Measurements from ENCODE around the gene PATE2. TPM values are rescaled to one million over a fixed set of nuclear protein-coding genes. Genes with fewer than 3 reads are reported as not detected.

The PATE2 gene
- total and polyA plus RNA-seq, 2 donors (not counting 3 experiments of a cell fraction or from before 2014, with no cell fraction given) = 0.31 TPM; not detected in 1

DNA sequence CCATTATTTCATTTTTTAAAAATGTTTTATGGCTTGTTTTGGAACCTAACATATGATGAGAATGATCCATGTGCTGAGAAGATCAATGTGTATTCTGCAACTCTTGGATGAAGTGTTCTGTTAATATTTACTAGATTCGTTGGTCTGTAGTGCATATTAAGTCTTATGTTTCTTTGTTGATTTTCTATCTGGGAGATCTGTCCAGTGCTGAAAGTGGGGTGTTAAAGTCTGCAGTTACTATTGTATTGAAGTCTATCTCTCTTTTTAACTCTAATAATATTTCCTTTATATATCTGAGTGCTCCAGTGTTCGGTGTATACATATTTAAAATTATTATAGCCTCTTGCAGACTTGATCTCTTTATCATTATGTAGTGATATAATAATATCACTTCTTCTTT lies 21.2 kb upstream of the PATE2 start:
- Histone ChIP-seq H3K4me1 (ENCODE audit: control insufficient read depth, extremely low read depth, insufficient read depth, low read length) (no peaks in the 10 kb centered on the region), H4K20me1 (replicated peaks; ENCODE audit: control insufficient read depth, extremely low read depth, insufficient read depth, low read length) (no peaks in the 10 kb centered on the region), H3K4me3 (replicated peaks in 1 of 3; ENCODE audit: insufficient read depth in 1 of 3, low read depth in 1 of 3, low read length in 3 of 3) (no peak overlapping the region), H3K27ac (ENCODE audit: insufficient read depth, low read depth, low read length) (no peak overlapping the region), H3K9ac (replicated peaks; ENCODE audit: extremely low read depth, insufficient read depth, low read length) (no peak overlapping the region), H3K36me3 (ENCODE audit: control insufficient read depth in 2 of 2, extremely low read depth in 1 of 2, insufficient read depth in 2 of 2, low read length in 2 of 2) (no peaks in the 10 kb centered on the region), H3K9me1 (replicated peaks; ENCODE audit: control insufficient read depth, extremely low read depth, insufficient read depth, low read length) (no peaks in the 10 kb centered on the region), H3K4me2 (ENCODE audit: insufficient read depth, low read length) (no peak overlapping the region), H3K79me2 (ENCODE audit: control insufficient read depth, insufficient read depth, low read length) (no peaks in the 10 kb centered on the region), H3K27me3 (ENCODE audit: control insufficient read depth in 2 of 2, insufficient read depth in 2 of 2, low read length in 2 of 2) (no peaks in the 10 kb centered on the region), H2AFZ (ENCODE audit: low read depth, low read length) (no peak overlapping the region), H3K9me3 (replicated peaks; ENCODE audit: control insufficient read depth, insufficient read depth, low read length) (no peaks in the 10 kb centered on the region)
- DNase-seq (ENCODE audit: low read depth, low spot score) (no peak), FAIRE-seq (no peak)
- ChIA-PET CTCF (no interaction called here), POLR2A (no interaction called here)
- intact Hi-C loops (cut with micrococcal nuclease) (no loop called here), dilution Hi-C loops (cut with MboI; ENCODE audit: extremely low pct_ligation_motif_present, low sequenced_read_pairs) (no loop called here)
- TF ChIP-seq JUN (IDR thresholded peaks at IDR 0.05; ENCODE audit: borderline replicate concordance, insufficient read depth, insufficient read length, low read depth) (no peak), GATA2 (IDR thresholded peaks at IDR 0.05; ENCODE audit: insufficient read depth, insufficient read length, low read depth, low read length) (no peak), MYC (IDR thresholded peaks at IDR 0.05; ENCODE audit: low read depth, low read length) (no peak)
- TF ChIP-seq, protein P1, sequence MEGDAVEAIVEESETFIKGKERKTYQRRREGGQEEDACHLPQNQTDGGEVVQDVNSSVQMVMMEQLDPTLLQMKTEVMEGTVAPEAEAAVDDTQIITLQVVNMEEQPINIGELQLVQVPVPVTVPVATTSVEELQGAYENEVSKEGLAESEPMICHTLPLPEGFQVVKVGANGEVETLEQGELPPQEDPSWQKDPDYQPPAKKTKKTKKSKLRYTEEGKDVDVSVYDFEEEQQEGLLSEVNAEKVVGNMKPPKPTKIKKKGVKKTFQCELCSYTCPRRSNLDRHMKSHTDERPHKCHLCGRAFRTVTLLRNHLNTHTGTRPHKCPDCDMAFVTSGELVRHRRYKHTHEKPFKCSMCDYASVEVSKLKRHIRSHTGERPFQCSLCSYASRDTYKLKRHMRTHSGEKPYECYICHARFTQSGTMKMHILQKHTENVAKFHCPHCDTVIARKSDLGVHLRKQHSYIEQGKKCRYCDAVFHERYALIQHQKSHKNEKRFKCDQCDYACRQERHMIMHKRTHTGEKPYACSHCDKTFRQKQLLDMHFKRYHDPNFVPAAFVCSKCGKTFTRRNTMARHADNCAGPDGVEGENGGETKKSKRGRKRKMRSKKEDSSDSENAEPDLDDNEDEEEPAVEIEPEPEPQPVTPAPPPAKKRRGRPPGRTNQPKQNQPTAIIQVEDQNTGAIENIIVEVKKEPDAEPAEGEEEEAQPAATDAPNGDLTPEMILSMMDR (IDR thresholded peaks at IDR 0.05; ENCODE audit: extremely low read depth in 1 of 2, insufficient read depth in 1 of 2, low read depth in 1 of 2, low read length in 2 of 2) = no peak
- no TSS peak for BruUV-seq (replicated peaks)

DNA sequence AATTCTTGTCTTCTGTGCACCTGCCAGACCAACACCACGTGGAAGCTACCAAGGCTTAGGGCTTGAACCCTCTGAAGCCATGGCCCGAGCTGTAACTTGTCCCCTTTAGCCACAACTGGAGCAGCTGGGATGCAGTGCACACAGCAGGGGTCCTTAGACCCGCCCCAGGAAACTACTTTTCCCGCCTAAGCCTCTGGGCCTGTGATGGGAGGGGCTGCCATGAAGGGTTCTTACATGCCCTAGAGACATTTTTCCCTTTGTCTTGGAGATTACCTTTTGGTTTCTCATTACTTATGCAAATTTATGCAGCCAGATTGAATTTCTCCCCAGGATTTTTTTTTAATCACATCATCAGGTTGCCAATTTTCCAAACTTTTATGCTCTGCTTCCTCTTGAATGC lies 19.0 kb upstream of the PATE2 start:
- Histone ChIP-seq H3K4me2 (ENCODE audit: insufficient read depth, low read length) (no peak overlapping the region), H3K9ac (replicated peaks; ENCODE audit: extremely low read depth, insufficient read depth, low read length) (no peak overlapping the region), H4K20me1 (replicated peaks; ENCODE audit: control insufficient read depth, extremely low read depth, insufficient read depth, low read length) (no peaks in the 10 kb centered on the region), H3K4me3 (replicated peaks in 1 of 3; ENCODE audit: insufficient read depth in 1 of 3, low read depth in 1 of 3, low read length in 3 of 3) (no peak overlapping the region), H3K79me2 (ENCODE audit: control insufficient read depth, insufficient read depth, low read length) (no peaks in the 10 kb centered on the region), H3K9me3 (replicated peaks; ENCODE audit: control insufficient read depth, insufficient read depth, low read length) (no peaks in the 10 kb centered on the region), H3K4me1 (ENCODE audit: control insufficient read depth, extremely low read depth, insufficient read depth, low read length) (no peaks in the 10 kb centered on the region), H3K27me3 (ENCODE audit: control insufficient read depth in 2 of 2, insufficient read depth in 2 of 2, low read length in 2 of 2) (no peaks in the 10 kb centered on the region), H2AFZ (ENCODE audit: low read depth, low read length) (no peak overlapping the region), H3K36me3 (ENCODE audit: control insufficient read depth in 2 of 2, extremely low read depth in 1 of 2, insufficient read depth in 2 of 2, low read length in 2 of 2) (no peaks in the 10 kb centered on the region), H3K27ac (ENCODE audit: insufficient read depth, low read depth, low read length) (no peak overlapping the region), H3K9me1 (replicated peaks; ENCODE audit: control insufficient read depth, extremely low read depth, insufficient read depth, low read length) (no peaks in the 10 kb centered on the region)
- BruUV-seq (replicated peaks) = no TSS peak
- dilution Hi-C loops (cut with MboI; ENCODE audit: extremely low pct_ligation_motif_present, low sequenced_read_pairs) (no loop called here), intact Hi-C loops (cut with micrococcal nuclease) (no loop called here)
- TF ChIP-seq, protein P2, sequence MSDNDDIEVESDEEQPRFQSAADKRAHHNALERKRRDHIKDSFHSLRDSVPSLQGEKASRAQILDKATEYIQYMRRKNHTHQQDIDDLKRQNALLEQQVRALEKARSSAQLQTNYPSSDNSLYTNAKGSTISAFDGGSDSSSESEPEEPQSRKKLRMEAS (IDR thresholded peaks at IDR 0.05; ENCODE audit: insufficient read depth, insufficient read length) = no peak
- TF ChIP-seq EZH2 (IDR thresholded peaks at IDR 0.05; ENCODE audit: borderline replicate concordance, low read depth, low read length, severe bottlenecking) = no peak
- no peak for FAIRE-seq
- ChIA-PET CTCF (no interaction called here), POLR2A (no interaction called here)
- DNase-seq (ENCODE audit: low read depth, low spot score) = no peak
